HG02840 (cell line): ENCODE measurements around the gene GPATCH3.
"Not testable (repeated sequence)": the region's sequence is repeated elsewhere in the genome, so short reads cannot be mapped to it uniquely, and the experiment has no call there.

Experiments
- ATAC-seq: cut with Tn5 transposase; IDR thresholded peaks from one replicate; pipeline ENCODE4 v1.9.1; 2021; ENCODE audit warnings: mild to moderate bottlenecking, moderate library complexity, moderate number of reproducible peaks; ENCODE audit not compliant: unreplicated experiment, low FRiP score

The GPATCH3 gene, protein sequence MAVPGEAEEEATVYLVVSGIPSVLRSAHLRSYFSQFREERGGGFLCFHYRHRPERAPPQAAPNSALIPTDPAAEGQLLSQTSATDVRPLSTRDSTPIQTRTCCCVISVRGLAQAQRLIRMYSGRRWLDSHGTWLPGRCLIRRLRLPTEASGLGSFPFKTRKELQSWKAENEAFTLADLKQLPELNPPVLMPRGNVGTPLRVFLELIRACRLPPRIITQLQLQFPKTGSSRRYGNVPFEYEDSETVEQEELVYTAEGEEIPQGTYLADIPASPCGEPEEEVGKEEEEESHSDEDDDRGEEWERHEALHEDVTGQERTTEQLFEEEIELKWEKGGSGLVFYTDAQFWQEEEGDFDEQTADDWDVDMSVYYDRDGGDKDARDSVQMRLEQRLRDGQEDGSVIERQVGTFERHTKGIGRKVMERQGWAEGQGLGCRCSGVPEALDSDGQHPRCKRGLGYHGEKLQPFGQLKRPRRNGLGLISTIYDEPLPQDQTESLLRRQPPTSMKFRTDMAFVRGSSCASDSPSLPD

GRCh38 chr1:26900001-26900814, at the start of gene GPATCH3:
TSS of gene GPATCH3 (minus strand) at chr1:26900467. CDS start at chr1:26900442, 25 bp downstream.
- ATAC-seq, result peak; percentile 90

DNA sequence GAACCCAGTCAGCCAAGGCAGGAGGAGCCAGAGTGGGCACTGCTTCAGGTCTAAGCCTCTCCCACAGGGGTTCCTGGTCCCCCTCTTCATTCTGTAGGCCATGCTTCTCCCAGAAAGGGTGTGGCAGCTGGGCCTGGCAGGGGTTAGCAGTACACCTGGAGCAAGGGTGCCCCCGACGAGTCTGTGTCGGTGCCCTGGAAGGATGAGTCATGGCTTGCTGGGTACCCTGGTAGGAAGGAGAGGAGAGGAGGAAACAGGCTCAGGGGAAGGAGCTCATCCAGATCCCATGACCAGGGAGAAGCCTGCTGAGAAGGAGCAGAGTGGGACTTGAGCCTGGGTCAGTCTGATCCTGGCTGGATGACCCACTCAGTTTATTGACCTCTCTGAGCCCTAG, 49.7 kb upstream of the GPATCH3 start:
- ATAC-seq, result no peak

GRCh38 chr1:26949266-26949925, 49.1 kb upstream of the GPATCH3 start:
- ATAC-seq, result no peak

DNA sequence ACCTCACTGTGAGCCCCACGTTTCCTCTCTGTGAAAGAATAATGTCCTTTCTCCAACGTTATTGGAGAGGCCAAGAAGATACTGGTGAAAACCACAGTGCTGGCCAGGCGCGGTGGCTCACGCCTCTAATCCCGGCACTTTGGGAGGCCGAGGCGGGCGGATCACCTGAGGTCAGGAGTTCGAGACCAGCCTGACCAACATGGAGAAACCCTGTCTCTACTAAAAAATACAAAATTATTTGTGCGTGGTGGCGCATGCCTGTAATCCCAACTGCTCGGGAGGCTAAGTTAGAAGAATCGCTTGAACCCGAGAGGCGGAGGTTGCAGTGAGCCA, 48.4 kb upstream of the GPATCH3 start:
- ATAC-seq, result not testable (repeated sequence)

DNA sequence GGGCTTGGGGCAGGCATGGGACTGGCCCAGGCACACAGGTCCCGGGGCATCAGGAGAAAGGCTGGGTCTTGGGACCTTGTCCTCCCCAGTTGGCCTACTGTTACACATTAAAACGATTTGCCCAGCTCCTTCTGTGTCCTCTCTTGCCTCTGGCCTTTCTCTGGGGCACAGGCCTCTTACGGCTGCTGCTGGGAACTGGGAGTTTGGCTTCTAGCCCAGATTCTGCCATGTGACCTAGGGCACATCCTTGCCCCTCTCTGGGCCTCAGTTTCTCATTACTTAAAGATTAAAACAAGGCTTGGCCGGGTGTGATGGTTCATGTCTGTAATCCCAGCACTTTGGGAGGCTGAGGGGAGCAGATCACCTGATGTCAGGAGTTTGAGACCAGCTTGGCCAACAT, 46.0 kb upstream of the GPATCH3 start:
- ATAC-seq, result no peak

GRCh38 chr1:26945728-26946127, 45.5 kb upstream of the GPATCH3 start:
- no peak for ATAC-seq

- ATAC-seq, result no peak
These were observed 44.9 kb upstream of the GPATCH3 start for GRCh38 chr1:26945138-26945537.

GRCh38 chr1:26942656-26943055, 42.4 kb upstream of the GPATCH3 start:
- no peak for ATAC-seq

DNA sequence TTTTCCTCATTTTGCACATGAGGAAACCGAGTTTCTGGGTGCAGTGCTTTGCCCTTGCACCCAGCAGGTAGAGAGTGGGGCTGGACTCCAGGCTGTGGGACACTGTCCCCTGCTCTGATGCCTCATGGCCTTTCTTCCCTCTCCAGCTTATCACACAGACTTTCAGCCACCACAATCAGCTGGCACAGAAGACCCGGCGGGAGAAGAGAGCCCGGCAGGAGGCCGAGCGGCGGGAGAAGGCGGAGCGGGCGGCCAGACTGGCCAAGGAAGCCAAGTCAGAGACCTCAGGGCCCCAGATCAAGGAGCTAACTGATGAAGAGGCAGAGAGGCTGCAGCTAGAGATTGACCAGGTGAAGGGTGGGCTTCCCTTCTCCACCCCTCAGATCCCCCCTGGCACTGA, 41.0 kb upstream of the GPATCH3 start:
- no peak for ATAC-seq

- no peak for ATAC-seq
These were observed 38.4 kb upstream of the GPATCH3 start for GRCh38 chr1:26938659-26939025.

GRCh38 chr1:26938004-26938658, 37.9 kb upstream of the GPATCH3 start:
- no peak for ATAC-seq

- no peak for ATAC-seq
These were observed 36.6 kb upstream of the GPATCH3 start for GRCh38 chr1:26936823-26937222.

DNA sequence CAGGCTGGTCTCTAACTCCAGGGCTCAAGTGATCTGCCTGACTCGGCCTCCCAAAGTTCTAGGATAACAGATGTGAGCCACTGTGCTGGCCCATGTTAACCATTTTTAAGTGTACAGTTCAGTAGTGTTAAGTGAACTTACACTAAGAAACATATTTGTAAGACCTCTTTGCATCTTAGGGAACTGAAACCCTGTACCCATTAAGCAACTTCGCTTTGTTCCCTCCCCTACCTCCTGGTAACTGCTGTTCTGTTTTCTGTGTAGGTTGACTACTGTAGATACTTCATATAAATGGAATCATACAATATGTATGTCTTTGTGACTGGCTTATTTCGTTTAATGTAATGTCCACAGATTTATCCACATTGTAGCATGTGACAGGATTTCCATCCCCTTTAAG, 32.3 kb upstream of the GPATCH3 start:
- no peak for ATAC-seq

GRCh38 chr1:26923711-26924110, 23.4 kb upstream of the GPATCH3 start:
- ATAC-seq, result no peak

DNA sequence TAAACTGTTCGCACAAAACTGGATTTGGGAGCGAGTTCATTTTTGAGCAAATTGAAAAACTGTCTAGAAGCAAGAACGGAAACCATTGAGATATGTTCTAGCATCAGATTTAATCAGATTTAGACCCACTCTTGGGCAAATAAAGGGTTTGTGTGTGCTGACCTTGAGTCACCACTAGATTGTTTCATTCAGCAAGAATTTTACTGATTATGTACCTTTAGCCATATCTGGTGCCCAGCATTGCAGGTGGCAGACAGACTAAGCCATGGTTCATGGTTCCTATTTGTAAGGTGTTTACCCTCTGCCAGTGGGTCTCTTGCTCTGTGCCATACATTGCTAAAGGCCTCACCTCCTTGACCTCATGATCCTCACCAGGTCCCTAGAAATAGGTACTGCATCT, 22.6 kb upstream of the GPATCH3 start:
- no peak for ATAC-seq

- no peak for ATAC-seq
These were observed 22.1 kb upstream of the GPATCH3 start for GRCh38 chr1:26922431-26922729.

DNA sequence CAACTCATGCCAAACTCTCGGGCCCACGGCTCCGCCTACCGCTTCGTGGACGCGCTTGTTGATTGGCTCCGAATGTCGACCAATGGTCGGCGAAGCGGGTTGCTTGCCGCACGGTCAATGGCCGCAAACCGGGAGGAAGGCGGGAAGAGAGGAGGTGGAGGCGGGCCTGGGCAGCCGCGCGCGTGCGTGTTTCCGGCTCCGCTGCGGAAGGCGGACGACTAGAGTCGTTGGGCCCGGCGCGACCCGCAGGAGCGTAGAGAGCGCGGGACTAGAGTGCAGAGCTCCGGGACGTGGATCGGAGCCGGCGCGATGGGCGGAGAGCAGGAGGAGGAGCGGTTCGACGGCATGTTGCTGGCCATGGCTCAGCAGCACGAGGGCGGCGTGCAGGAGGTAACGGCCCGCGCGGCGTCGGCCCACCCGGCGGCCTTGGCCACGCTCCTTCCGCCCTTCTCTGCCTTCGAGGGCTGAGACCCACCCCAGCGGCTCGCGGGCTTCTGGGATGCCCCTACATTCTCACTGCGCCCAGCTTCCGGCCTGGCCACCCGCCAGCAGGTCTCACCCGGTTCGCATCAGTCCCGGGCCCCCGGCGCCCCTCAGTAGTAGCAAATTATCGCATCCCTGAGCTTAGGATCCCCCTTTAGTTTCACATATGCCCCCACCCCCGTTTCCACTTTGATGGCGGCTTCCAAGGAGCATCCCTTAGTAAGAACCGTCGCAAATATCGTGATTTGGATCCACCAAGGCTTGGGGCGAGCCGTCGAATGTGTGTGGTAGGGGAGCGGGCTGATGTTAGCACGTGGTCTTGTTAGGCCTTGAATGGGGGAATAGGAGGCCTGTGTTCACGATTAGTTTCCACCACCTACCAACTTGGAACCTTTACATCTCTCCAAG, 21.5 kb upstream of the GPATCH3 start, which contains the start of gene NUDC:
NUDC (plus strand) TSS at position 204 of the 891 bp plus-strand sequence; CDS start at position 310, 106 bp downstream.
- peak; percentile 96 for ATAC-seq

- ATAC-seq, result peak; percentile 26
These were observed 20.9 kb upstream of the GPATCH3 start for GRCh38 chr1:26921126-26921539.

- ATAC-seq, result no peak
These were observed 15.1 kb upstream of the GPATCH3 start for GRCh38 chr1:26915204-26915842.
